ENCODE measurements around the gene ATP5PB. TPM values are rescaled to one million over a fixed set of nuclear protein-coding genes. Genes with fewer than 3 reads are reported as not detected.
A peak's percentile ranks its signal among the peaks of the same experiment; 100 is the strongest.

The ATP5PB gene
- total RNA-seq, 1 donor from 2014 or later = 24.7 TPM

DNA sequence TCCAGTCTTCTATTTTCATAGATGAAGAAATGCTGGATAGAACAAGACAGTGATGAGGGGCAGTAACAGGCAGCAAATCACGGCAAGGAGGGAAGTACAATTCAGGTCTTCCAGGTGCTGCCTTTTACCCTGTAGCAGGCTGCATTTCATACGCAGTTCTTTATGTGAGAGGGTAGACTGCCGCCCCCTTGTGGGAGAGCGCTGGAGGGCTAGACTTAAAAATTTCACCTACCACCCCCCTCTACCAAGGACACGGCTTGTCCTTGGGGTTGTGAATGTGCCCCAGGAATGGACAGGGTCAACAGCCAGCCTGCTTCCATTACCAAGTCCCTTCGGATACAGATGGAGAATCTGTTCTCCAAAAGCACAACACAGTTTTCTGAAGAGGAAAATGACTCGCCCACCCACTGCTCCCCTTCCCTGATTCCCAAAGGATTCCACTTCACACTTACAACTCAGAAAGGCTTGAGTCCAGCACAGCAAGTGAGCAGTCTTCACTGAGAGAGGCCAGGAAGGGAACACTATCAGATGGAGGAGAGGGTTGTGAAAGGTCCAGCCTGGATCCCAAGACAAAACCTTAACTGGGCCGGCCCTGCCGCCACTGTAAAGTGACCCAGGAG, 7.6 kb upstream of the ATP5PB start:
- Histone ChIP-seq H3K9me3 (no peaks in the 10 kb centered on the region), H3K27ac (no peak overlapping the region), H3K27me3 (no peaks in the 10 kb centered on the region), H3K36me3 (peaks cover 49 to 77% of the 10 kb centered on the region in 2 donors), H3K4me1 (no peaks in the 10 kb centered on the region), H3K4me3 (no peak overlapping the region)
- TF ChIP-seq, protein P1, sequence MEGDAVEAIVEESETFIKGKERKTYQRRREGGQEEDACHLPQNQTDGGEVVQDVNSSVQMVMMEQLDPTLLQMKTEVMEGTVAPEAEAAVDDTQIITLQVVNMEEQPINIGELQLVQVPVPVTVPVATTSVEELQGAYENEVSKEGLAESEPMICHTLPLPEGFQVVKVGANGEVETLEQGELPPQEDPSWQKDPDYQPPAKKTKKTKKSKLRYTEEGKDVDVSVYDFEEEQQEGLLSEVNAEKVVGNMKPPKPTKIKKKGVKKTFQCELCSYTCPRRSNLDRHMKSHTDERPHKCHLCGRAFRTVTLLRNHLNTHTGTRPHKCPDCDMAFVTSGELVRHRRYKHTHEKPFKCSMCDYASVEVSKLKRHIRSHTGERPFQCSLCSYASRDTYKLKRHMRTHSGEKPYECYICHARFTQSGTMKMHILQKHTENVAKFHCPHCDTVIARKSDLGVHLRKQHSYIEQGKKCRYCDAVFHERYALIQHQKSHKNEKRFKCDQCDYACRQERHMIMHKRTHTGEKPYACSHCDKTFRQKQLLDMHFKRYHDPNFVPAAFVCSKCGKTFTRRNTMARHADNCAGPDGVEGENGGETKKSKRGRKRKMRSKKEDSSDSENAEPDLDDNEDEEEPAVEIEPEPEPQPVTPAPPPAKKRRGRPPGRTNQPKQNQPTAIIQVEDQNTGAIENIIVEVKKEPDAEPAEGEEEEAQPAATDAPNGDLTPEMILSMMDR (IDR thresholded peaks at IDR 0.05) = peak in 1 of 3 experiments; percentile 18
- no peak for DNase-seq (ENCODE audit: low spot score in 2 of 2)
- intact Hi-C loops (cut with DNase I) = loop anchor here (10.0 kb wide), 1 partner anchor 477 kb away; the partner anchor contains the start of gene LRIF1

DNA sequence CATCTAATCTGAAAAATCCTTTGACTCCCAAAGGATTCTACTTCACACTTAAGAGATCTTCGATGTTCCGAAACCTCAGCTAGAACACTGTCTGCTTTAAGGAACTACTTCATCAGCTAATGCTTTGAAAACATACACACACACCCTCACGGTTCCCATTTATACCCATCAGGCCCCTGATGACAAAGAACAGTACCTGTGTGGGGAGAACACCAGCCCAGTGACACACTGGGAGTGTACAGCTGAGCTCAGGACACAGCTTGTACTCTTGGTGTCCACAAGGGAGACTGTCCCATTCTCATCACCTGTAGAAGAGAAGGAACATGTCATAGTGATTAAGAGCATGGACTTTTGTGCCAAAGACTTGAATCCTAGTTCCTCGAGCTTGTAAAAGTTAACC, 6.8 kb upstream of the ATP5PB start:
- Histone ChIP-seq H3K9me3 (no peaks in the 10 kb centered on the region), H3K36me3 (peaks cover 49 to 77% of the 10 kb centered on the region in 2 donors), H3K4me1 (peaks cover 2 to 5% of the 10 kb centered on the region in 2 donors), H3K27me3 (no peaks in the 10 kb centered on the region), H3K4me3 (no peak overlapping the region), H3K27ac (no peak overlapping the region)
- intact Hi-C loops (cut with DNase I) = loop anchor here (10.0 kb wide), 1 partner anchor 478 kb away; the partner anchor contains the start of gene LRIF1
- no peak for DNase-seq (ENCODE audit: low spot score in 2 of 2)
- TF ChIP-seq, protein P1 (IDR thresholded peaks at IDR 0.05) = no peak

DNA sequence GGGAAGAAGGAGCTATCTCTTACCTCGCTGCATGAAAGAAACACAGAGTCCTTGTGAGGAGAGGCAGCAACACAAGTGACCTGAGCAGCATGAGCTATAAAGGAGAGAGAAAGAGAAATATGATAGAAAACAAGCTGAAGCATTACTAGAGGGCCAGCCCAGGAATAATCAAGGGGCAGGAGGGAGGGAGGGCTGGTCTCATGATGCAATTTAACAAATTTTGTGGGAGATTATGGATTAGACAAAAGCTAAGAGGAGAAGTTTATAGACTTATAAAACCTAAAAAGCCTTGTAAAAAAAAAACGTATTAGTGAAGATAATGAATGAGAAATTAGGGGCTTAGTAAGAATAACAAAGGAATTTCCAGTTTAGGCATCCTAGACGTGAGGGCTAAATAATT, 5.2 kb upstream of the ATP5PB start:
- intact Hi-C loops (cut with DNase I) = loop anchor here (10.0 kb wide), 1 partner anchor 479 kb away; the partner anchor contains the start of gene LRIF1
- H3K27ac ChIP-seq = no peak overlapping the region
- peaks cover 46 to 70% of the 10 kb centered on the region in 2 donors for H3K36me3 ChIP-seq
- TF ChIP-seq, protein P1 (IDR thresholded peaks at IDR 0.05) = no peak
- H3K27me3 ChIP-seq = no peaks in the 10 kb centered on the region
- peaks cover 4 to 12% of the 10 kb centered on the region in 2 donors for H3K4me1 ChIP-seq
- no peak overlapping the region for H3K4me3 ChIP-seq
- no peaks in the 10 kb centered on the region for H3K9me3 ChIP-seq
- DNase-seq (ENCODE audit: low spot score in 2 of 2) = no peak

DNA sequence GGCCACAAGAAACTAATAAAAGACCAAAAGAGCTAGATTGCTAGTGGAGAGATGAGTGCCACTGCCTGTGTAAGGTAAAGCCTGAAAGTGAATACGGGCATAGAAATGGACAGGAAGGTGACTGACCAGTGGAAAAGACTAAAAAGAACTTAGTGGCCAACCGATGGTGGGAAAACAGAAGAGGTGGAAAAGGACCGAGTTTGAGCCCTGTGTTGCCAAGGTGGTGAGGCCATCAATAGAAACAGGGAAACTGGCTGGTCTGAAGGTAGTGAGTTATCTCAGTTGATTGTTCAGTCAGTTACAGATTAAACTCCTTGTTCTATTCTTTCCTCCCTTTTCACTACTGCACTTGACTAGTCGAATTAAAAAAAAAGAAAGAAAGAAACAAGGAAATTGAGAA, 2.7 kb upstream of the ATP5PB start:
- Histone ChIP-seq H3K4me1 (peaks cover 13 to 26% of the 10 kb centered on the region in 2 donors), H3K27me3 (no peaks in the 10 kb centered on the region), H3K4me3 (no peak overlapping the region), H3K9me3 (no peaks in the 10 kb centered on the region), H3K27ac (no peak overlapping the region), H3K36me3 (peaks cover 27 to 46% of the 10 kb centered on the region in 2 donors)
- intact Hi-C loops (cut with DNase I) = loop anchor here (5.0 to 10.0 kb wide), 2 partner anchors 482 to 1109 kb away; partner anchors contain the start of genes LRIF1 and RBM15
- TF ChIP-seq, protein P1 (IDR thresholded peaks at IDR 0.05) = no peak
- DNase-seq (ENCODE audit: low spot score in 2 of 2) = no peak

DNA sequence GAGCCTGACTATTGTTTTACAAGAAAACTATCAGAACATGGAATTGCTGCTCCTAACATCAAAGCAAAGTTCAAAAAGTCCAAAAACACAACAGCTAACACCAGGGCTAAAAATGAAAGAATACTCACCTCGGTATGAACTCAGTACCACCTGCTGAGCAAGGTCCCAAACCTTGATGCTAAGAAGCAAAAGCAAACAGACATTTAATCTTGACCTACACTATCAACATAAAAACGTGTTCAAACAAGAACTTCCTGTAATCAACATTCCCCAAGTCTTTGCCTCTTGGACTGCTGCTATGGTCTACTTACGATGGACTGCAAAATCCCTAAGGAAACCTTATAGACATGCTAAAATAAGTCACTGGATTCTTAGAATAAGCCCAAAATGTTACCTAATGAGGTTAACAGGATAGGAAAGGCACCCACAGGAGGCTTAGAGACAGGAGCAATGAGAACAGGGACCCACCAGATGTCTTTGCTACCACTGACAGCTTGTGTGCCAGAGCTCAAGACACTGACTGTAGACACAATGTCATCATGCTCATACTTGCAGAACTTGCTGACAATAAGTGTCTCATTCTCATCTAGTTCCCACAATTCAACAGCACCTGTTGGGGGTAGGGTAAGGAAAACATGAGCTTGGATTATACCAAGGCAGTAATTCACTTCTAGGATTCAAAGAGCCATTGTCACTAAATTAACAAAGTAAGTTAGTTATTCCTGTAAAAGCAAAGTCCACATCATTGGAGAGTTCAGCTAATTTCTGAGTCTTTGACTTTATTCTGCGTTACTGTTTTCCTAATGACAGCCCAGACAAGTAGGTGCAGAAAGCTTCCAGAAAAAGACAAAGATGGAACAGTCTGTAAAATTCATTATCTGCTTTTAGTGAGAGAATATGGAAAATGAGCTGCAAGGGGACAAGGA, 2.0 kb upstream of the ATP5PB start:
- peak overlapping the region in 1 of 2 donors; percentile 96 for H3K4me3 ChIP-seq
- no peak for DNase-seq (ENCODE audit: low spot score in 2 of 2)
- no peaks in the 10 kb centered on the region for H3K9me3 ChIP-seq
- H3K4me1 ChIP-seq = peaks cover 13 to 28% of the 10 kb centered on the region in 2 donors
- TF ChIP-seq, protein P1 (IDR thresholded peaks at IDR 0.05) = no peak
- H3K27ac ChIP-seq = no peak overlapping the region
- no peaks in the 10 kb centered on the region for H3K27me3 ChIP-seq
- intact Hi-C loops (cut with DNase I) = loop anchor here (5.0 to 10.0 kb wide), 2 partner anchors 482 to 1110 kb away; partner anchors contain the start of genes LRIF1 and RBM15
- H3K36me3 ChIP-seq = peaks cover 21 to 39% of the 10 kb centered on the region in 2 donors

All from ascending aorta (tissue), 2 donors.